HG02678 (cell line): ENCODE results near the gene ALCAM.
"Not testable (repeated sequence)": the region's sequence is repeated elsewhere in the genome, so short reads cannot be mapped to it uniquely, and the experiment has no call there.

Experiments used
- ATAC-seq: cut with Tn5 transposase; IDR thresholded peaks from one replicate; pipeline ENCODE4 v1.9.1; 2021; ENCODE audit warnings: mild to moderate bottlenecking, moderate library complexity; ENCODE audit not compliant: unreplicated experiment

ALCAM gene

DNA sequence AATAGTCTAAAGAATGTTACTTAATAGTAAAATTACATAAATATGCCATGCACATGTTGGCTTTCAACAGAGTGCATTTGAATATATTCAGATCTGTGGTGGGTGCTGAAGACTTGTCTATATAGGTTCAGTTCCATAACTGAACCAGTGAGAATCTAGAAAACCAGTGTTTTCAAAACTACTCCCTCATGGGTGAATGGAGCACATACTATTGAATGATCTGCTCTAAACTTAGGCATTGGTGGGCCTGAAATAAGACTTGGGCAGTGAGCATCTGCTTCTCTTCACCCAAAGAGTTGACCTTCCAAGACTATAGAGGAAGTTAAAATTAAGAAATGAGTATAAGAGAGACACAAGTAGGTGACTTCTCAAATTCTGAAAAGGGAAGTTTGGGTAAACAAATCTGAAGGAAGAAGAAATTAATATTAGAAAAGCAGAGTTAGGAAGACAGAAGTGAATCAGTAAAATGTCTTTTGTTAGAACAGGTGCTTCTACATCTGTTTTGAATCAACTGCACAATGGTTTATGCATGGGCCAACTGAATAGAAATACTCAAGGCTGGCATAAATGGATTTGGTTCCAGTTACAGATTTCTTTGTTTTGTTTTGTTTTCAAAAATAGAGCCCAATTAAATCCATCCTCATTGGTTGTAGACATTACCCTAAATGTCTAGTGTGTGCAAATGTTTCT, 19.3 kb downstream of the ALCAM start:
- peak; percentile 86 for ATAC-seq

DNA sequence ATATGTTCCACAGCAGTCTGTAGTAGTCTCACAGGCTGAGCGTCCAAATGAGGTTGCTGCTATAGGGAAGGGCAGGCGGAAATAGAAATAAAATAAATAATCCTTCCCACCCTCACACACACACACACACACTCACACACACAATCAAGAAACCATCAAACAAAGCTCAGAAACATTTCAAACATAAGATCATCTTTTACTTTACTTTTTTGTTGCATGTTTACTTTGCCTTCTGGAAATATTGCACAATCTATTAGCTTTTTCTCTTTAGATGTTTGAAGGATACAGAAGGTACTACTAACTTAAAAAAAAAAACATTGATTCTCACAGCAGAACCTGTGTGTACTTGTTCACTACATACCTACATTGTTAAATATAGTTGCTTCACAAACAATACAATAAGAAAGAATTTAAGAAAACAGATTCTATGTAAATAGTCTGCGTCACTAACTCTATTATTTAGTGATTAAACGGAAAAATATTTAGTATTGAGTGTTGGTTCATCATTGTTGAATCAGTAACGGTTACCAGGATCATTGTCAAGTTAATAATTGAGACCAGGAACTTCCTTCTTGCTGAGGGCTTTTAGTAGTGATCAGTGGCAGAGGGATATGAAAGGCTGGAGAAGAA, 20.5 kb downstream of the ALCAM start:
- no peak for ATAC-seq

DNA sequence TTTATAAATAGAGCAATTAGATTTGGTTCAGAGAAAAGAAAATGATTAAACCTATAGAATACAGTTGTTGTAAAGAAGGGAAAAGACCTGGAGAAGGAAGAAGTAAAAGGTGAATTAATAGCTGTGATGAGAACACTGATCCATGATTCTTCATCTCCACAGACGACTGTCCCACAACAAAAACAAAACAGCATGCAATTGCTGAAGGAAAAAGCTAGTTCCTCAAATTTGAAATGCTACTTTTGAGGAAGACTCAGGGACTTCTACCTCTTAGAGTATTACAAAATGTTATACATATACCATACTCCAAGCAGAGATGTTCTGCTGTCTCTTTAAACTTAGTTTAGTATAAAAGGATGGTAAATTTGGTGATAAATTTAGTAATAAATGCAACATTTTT, 21.5 kb downstream of the ALCAM start:
- no peak for ATAC-seq

DNA sequence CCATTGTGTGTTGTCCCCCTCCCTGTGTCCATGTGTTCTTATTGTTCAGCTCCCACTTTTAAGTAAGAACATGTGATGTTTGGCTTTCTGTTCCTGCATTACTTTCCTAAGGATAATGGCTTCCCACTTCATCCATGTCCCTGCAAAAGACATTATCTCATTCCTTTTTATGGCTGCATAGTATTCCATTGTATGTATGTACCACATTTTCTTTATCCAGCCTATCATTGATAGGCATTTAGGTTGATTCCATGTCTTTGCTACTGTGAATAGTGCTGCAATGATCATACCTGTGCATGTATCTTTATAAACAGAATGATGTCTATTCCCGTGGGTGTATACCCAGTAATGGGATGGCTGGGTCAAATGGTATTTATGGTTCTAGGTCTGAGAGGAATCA, 23.1 kb downstream of the ALCAM start:
- not testable (repeated sequence) for ATAC-seq

GRCh38 chr3:105392598-105392997, 25.9 kb downstream of the ALCAM start:
- ATAC-seq: not testable (repeated sequence)

GRCh38 chr3:105394177-105394576, 27.5 kb downstream of the ALCAM start:
- no peak for ATAC-seq

- peak; percentile 82 for ATAC-seq
These were observed 31.3 kb downstream of the ALCAM start for GRCh38 chr3:105397974-105398373.

GRCh38 chr3:105398437-105398836, 31.7 kb downstream of the ALCAM start:
- no peak for ATAC-seq

GRCh38 chr3:105399062-105399461, 32.4 kb downstream of the ALCAM start:
- no peak for ATAC-seq

GRCh38 chr3:105399611-105400010, 32.9 kb downstream of the ALCAM start:
- no peak for ATAC-seq

DNA sequence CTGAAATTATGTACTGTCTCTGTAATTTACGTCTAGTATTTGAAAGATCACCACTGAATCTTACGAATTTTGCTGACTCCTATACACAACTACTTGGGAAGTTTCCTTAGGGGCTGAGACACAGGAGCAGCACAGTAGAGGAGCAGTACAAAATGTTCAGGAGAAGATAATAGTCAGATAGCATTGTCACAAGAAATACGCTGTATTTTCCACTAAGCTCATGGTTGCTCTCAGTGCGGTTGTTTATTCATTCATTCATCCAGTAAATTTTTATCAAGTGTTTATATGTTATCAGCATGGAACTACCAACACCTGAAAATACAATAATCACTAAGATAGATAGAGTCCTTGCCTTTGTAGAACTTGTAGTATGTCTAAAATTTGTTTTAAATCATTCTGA, 34.5 kb downstream of the ALCAM start:
- no peak for ATAC-seq

GRCh38 chr3:105401691-105402149, 35.0 kb downstream of the ALCAM start:
- ATAC-seq: no peak

DNA sequence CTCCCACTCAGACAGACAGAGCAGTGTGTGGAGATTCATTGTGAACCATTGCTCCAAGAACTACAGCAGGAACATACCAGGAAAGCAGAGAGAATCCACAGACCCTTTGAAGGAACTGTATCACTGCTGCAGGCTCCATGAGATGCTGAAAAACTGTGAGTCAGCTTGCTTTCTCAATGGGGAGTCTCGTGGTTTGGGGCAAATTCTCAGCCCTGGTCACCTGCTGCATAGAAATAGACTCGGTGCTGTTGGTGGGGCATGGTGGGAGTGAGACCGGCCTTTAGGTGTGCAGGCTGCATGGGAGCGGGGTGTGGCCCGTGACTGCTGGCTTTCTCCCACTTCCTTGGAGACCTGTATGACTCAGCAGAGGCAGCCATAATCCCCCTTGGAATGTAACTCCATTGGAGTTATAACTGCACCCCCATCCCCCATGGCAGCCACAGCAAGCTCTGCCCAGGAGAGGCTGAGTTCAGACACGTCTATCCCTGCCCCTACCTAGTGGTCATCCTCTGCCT, 35.6 kb downstream of the ALCAM start:
- no peak for ATAC-seq

GRCh38 chr3:105403034-105403433, 36.3 kb downstream of the ALCAM start:
- not testable (repeated sequence) for ATAC-seq

DNA sequence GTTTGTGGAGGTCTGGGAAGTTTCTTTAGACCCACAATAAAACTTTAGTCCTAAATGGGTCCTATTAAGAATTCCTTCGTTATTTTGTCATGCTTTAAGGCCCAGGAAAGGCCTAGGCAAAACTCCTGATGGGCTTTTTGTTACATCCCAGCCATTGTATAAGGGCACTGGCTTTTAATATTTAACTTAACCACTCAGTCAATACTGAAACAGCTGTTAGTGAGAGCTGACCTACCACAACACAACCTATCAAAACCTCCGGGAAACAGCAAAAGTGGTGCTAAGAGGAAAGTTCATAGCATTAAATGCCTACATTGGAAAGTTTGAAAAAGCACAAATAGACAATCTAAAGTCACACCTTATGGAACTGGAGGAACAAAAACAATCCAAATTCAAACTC, 39.6 kb downstream of the ALCAM start:
- no peak for ATAC-seq

DNA sequence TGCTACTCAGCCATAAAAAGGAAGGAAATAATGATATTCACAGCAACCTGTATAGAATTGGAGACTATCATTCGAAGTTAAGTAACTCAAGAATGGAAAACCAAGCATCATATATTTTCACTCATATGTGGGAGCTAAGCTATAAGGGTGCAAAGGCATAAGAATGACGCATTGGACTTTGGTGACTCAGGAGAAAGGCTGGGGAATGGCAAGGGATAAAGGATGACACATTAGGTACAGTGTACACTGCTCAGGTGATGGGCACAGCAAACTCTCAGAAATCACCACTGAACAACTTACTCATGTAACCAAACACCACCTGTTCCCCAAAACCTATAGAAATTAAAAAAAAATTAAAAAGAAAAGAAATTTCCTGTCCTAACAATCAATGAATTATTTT, 42.7 kb downstream of the ALCAM start:
- ATAC-seq: no peak

- no peak for ATAC-seq
These were observed 46.7 kb downstream of the ALCAM start for GRCh38 chr3:105413343-105413887.

DNA sequence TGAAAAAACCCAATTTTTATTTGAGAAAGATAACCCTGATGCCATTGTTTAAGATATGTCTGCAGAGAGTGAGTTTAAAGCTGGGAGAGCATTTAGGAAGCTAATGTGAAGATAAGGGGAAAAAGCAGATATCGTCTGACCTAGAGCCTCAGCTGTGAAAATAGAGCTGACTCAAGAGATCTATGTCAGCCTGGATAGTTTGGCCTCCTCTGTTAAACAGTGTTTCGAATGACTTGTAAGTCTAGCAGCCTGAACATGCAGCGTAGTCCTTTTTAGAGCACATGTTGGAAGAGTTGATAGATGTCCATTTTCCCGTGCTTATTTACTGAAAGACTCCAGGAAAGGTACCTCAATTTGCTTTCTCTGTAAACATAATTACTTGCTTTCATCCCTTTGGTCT, 48.1 kb downstream of the ALCAM start:
- no peak for ATAC-seq

DNA sequence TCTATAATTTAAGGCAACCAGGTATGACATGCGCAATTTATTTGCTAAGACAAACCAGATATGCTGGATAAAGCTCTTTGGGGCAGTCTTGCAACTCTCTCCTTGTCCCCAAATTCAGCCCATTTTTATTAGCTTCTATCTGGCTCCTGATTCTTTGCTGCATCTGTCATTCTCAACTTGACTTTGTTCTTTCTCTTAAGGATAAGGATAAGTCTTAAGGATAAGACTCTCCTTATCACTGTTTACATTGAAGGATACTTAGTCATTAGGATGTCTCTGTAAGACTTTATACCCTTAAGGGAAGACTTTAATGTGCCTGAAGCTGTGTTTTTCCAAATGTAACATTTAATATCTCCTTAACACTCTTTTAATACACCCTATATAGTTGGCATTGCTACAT, 49.2 kb downstream of the ALCAM start:
- no peak for ATAC-seq

- peak; percentile 52 for ATAC-seq
These were observed 51.0 kb downstream of the ALCAM start for GRCh38 chr3:105417525-105418289.

- no peak for ATAC-seq
These were observed 55.9 kb downstream of the ALCAM start for GRCh38 chr3:105422645-105423044.
